K562 (cell line): ENCODE results near the gene MAGI2.

Experiments used
- ELK3 ChIP-seq: fragments of 450-650 bp; formaldehyde crosslinking; IDR thresholded peaks from 2 replicates; pipeline ENCODE4 v1.4.0; 2020; ENCODE audit warnings: mild to moderate bottlenecking
- GATA2 ChIP-seq: sonication (generic); formaldehyde crosslinking; IDR thresholded peaks from 2 replicates; pipeline ENCODE4 v1.4.0; 2020; ENCODE audit warnings: mild to moderate bottlenecking, missing genetic modification reagents
- HDAC1 ChIP-seq, 2 experiments: fragments of 450-650 bp; IDR thresholded peaks; 2 replicates each; pipeline ENCODE4 v1.6.1; 2016 to 2017; ENCODE audit warnings: inconsistent platforms in 1 of 2, mild to moderate bottlenecking in 1 of 2, moderate library complexity in 1 of 2
- NRF1 ChIP-seq, 2 experiments: fragments of 450-650 bp; IDR thresholded peaks in 1 of 2; conservative IDR thresholded peaks in 1 of 2; 2 replicates each; pipeline ENCODE4 v1.6.1; 2014; ENCODE audit warnings: mild to moderate bottlenecking in 2 of 2
- SMARCC2 ChIP-seq: fragments of 450-650 bp; IDR thresholded peaks from 2 replicates; pipeline ENCODE4 v1.6.1; 2017; ENCODE audit warnings: antibody characterized with exemption, moderate library complexity, mild to moderate bottlenecking, low read depth
- SMARCE1 ChIP-seq: fragments of 450-650 bp; IDR thresholded peaks from 2 replicates; pipeline ENCODE4 v1.7.1; 2016; ENCODE audit warnings: mild to moderate bottlenecking
- ZNF318 ChIP-seq, 2 experiments: fragments of 450-650 bp; IDR thresholded peaks; 2 replicates each; pipeline ENCODE4 v1.6.1; 2016; ENCODE audit warnings: mild to moderate bottlenecking in 2 of 2, borderline replicate concordance in 1 of 2, low read depth in 1 of 2, moderate library complexity in 1 of 2
- ZNF75A ChIP-seq: fragments of 450-650 bp; formaldehyde crosslinking; IDR thresholded peaks from 2 replicates; pipeline ENCODE4 v1.4.0; 2020; ENCODE audit warnings: mild to moderate bottlenecking

GRCh38 chr7:79050603-79051002, 402.9 kb downstream of the MAGI2 start:
- no peak for TF ChIP-seq ZNF75A (CRISPR knock-in tag)
- TF ChIP-seq NRF1 (conservative IDR thresholded peaks at IDR 0.05 in 1 of 2, IDR thresholded peaks at IDR 0.05 in 1 of 2): no peak
- no peak for TF ChIP-seq SMARCC2
- no peak for TF ChIP-seq HDAC1 (IDR thresholded peaks at IDR 0.05)
- no peak for TF ChIP-seq ZNF318 (IDR thresholded peaks at IDR 0.05; ENCODE audit: borderline replicate concordance in 1 of 2, low read depth in 1 of 2)
- no peak for TF ChIP-seq GATA2 (CRISPR knock-in tag)
- TF ChIP-seq SMARCE1: no peak
- TF ChIP-seq ELK3: no peak
